Posterior cingulate gyrus (tissue), 11 donors: ENCODE results near the gene ARHGAP6.

Experiments used
- DNase-seq, 10 donors: peaks; one replicate each; pipeline versions ENCODE4 v3.0.0 to v3.0.0-alpha.2; 2020 to 2021; ENCODE audit warnings: mixed read lengths in 3 of 10
- intact Hi-C: fragments of 100-400 bp; cut with DNase I; formaldehyde crosslinking; loops from one replicate; pipeline ENCODE4 v1.15.1; 2023

The ARHGAP6 gene

DNA sequence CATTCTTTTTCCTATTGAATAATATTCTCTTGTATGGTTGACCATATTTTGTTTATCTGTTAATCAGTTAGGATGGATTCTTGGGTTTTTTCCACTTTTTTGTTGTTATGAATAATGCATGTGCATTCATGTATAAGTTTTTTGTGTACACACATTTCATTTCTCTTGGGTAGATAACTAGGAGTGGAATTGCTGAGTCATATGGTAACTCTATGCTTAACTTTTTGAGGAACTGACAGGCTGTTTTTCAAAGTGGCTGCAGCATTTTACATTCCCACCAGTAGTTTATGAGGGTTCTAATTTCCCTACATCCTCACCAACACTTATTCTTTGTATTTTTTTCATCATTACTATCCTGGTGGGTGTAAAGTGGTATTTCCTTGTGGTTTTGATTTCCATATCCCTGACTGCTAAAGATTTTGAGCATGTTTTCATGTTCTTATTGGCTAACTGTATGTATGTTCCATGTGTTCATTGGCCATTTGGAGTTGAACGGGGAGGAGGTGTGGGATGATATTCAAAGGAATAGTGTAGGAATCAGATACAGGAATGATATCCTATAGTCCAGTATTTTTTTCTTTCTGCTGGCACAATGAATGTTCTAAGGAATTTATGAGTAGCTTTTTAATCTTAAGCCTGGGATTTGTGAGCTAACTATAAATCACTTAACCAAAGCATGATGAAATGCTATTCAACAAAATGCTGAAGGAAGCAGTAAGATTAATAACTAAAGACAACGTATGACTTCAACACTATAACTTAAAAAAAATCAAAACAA lies 258.2 kb downstream of the ARHGAP6 start:
- intact Hi-C loops = no loop called here
- DNase-seq = no peak

DNA sequence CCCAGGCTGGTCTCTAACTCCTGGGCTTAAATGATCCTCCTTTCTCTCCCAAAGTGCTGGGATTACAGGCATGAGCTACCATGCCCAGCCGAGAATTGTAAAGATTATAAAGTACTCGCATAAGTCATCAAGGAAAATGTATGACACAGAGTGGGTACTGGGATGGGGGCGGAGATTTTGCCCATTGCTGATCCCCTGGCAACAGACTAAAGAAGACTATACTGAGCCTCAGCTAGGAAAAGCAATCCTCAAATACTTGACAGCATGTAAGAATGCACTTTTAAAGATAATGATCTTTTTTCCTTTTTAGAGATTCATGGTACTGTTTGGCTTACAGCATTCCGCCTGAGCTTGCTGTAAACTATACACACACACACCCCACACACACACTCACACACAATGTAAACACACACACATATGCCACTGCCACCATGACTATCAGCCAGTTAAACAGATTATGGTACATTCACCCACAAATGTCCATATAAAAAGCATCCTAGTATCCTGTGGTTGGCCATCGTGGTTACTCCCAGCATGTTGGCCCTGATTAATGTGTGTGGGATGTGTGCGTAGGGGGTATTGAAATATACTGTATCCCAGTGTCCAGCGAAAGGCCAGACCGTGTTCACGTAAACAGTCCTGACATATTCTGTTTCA lies 259.5 kb downstream of the ARHGAP6 start:
- DNase-seq = no peak
- intact Hi-C loops = no loop called here

DNA sequence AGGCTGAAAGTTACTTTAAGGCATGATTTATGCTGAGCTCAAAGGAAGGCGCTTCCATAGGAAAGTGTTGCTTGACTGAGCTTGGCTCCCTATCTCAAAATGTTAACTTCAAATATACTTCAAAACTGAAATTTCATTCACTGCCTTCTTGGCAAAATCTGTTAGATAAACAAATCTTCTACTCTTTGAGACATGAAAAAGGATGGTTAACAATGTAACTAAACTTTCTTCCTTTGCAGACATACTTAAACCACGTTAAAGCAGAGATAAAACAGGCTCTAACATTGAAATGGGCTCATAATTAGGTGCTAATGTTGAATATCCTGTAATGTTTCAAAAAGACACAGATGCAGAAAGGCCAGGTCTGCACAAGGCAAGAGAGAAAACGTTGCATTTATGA lies 262.1 kb downstream of the ARHGAP6 start:
- intact Hi-C loops = no loop called here
- no peak for DNase-seq

DNA sequence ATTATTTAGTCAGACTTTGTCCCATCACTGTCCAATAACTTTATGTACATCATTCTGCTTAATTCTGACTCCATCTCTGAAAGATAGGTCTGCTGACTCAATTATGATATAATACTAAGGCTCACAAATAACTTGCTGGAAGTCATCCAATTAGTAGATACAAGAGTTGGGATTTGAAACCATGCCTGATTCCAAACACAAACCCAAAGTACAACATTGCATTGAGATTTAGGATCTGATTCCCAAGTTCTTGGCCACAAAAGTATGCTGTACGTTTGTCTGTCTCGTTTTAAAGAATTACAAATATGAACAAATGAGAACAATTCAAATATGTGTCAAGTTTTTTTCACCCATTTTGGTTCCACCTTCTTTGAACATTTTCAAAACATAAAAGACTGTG lies 263.8 kb downstream of the ARHGAP6 start:
- intact Hi-C loops = no loop called here
- DNase-seq = no peak

DNA sequence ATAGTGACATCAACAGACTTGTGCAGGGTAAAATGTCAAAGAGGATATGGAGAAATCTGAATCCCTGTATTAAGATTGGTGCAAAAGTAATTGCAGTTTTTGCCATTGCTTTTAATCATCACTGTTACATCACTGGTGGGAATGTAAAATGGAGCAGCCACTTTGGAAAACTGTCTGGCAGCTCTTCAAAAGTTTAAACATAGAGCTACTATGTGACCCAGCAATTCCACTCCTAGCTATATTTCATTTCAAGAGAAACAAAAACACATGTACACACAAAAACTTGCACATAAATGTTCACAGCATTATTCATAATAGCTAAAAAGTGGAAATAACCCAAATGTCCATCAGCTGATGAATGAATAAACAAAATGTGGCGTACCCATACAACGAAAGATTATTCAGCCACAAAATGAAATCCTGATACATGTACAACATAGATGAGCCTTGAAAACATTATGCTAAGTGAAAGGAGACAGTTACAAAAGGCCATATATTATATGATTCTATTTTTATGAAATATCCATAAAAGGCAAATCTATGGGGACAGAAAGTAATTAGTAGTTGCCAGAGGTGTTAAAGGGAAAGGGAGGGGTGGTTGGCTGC lies 266.1 kb downstream of the ARHGAP6 start:
- intact Hi-C loops = no loop called here
- no peak for DNase-seq

DNA sequence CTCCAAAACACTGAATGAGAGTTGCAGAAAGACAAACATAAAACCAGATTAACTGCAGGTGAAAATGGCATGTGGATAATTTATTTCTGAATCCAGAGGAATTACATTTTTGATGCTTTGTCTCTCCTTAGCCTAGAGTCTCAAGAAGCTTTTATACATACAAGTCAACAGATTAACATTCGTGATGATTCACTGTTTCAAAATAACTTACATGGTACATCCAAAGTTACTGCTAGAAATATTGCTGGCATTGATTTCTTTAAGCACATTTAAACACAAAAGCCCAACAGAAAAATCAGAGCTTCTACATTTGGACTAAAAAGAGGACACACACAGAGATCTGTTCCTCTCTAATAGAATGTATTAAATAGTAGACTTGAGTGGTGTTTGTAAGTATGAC lies 266.9 kb downstream of the ARHGAP6 start:
- intact Hi-C loops = no loop called here
- no peak for DNase-seq

DNA sequence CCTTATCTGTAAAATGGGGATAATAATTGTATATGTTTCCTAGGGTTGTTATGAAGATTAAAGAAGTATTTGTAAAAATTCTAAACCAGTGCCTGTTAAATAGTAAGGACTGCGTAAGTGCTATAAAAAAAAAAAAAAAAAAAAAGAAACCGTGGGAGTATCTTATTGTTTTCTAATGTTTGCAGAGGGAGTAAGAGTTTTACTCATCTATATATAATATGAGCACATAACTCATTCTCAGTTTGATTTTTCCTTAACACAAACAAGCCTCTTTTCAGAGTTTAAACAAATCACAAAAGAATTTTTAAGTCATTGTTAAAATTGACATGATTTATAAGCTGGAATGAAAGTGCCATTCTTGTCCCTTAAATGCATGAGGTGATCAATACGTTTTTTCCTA lies 267.6 kb downstream of the ARHGAP6 start:
- DNase-seq = no peak
- intact Hi-C loops = no loop called here

DNA sequence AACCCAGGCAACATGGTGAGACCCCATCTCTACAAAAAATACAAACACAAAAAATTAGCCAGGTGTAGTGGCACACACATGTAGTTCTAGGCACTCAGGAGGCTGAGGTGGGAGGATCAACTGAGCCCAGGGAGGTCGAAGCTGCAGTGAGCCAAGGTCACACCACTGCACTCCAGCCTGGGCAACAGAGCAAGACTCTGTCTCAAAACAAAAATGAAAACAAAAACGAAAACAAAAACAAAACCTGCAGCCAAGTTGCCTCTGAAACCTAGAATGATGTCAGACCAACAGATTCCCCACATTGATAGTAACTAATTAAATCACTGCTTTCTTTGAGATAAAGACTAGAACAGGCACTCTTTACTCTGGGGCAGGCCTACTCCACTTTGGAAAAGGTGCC lies 268.0 kb downstream of the ARHGAP6 start:
- intact Hi-C loops = no loop called here
- no peak for DNase-seq

DNA sequence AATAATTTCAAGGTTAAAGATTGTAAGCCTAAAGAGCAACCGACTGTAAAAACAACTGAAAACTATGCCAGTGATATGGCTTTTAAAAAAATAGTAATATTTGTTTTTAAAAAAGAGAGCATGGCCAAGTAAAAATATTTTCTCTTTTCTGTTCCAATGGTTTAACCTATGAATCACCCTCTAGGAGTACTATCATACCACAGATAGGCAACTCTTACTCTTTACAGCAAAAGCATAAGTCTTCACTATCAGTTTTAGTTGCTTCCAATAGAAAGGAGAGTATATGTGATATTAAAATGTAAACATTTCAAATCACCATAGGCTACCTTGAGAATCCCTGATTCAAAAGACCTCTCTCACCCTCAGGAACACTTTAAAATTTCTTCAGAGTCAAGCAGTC lies 269.9 kb downstream of the ARHGAP6 start:
- DNase-seq = no peak
- intact Hi-C loops = no loop called here

DNA sequence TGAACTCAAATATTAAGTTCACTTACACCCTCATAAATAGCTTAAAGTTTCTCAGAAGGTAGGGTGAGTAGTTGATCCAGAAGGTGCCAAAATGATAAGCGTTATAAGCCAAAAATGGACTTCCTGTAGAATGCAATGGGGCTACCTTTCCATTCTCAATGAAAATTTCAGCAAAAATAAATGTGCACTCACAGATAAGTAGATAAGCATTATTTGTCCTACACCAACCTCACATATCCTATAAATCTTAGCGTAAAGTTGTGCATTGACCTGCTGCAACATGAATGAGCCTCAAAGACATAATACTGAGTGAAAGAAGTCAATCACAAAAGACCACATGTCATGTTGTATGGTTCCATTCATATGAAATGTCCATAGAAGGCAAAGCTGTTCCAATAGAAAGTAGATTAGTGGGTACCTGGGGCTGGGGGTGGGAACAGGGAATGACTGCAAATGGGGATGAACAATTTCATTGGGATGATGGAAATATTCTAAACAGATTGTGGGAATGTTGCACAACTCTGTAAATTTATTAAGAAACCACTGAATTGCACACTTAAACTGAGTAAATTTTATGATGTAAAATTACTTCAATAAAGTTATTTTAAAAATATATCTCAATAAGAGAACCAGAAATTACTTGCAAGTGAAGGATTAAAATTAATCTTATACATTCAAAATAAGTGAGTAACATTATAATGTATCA lies 271.6 kb downstream of the ARHGAP6 start:
- intact Hi-C loops = no loop called here
- no peak for DNase-seq

DNA sequence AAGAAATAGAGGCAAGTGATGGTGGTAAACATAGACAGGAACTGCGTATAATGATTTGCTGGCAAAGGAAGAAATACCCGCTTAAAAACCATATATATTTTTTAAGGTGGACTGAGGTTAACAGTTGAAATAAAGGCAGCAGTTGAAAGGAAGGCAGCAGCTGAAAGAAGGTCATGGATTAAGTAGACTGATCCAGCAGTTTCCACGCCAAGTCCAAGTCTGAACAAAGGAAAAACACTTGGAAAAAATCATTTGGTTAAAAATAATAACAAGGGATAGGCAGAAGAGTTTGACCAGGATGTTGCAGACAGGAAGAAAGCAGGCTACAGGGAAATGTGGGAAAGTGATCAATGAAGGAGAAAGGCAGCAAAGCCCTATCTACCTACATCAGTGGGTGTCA lies 278.9 kb downstream of the ARHGAP6 start:
- no peak for DNase-seq
- intact Hi-C loops = loop anchor here (10.0 kb wide), 1 partner anchor 242 kb away; no protein-coding TSS in a partner anchor

DNA sequence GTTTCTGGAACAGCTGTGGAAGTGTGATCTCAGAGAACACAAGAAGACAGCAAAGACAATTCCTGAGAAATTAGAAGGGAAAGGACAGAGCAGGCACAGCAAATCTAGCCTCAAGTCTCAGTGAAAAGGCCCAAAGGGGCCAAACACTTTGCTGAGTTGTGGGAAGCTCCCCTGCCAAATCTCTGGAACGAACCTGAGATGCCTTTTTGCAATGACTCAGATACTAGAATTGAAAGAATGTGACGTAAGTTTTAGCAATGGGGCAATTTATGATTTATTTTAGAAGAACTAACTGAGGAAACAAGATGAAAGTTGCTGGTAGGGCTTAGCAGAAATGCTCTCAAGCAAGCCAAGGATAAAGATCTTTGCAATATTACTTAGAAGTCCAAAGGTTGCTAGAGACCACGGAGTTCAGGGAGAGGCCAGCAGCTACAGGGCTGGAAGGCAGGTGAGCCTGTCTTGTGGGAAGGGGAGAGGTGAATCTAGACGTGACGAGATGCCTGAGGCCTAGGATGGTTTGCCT lies 279.7 kb downstream of the ARHGAP6 start:
- intact Hi-C loops = loop anchor here (10.0 kb wide), 1 partner anchor 241 kb away; no protein-coding TSS in a partner anchor
- peak in 1 of 10 donors; percentile 8 for DNase-seq

DNA sequence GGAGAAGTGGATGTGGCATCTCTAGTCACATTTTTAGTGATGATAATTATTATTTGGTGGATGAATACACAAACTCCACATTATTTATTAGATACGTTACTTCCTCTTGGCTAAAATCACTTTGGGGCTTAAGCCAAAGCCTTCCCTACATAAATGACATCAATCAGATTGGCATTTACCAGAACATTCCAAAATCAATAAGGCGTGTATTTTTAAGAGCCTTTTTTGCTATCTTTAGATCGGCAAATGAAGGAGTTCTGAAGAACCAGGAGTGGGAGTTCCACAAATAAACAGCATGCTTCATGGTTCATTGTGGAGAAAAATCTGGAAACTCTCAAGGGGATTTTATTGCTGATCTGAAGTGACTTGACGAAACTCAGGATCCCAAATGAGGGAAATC lies 282.8 kb downstream of the ARHGAP6 start:
- DNase-seq = no peak
- intact Hi-C loops = loop anchor here (10.0 kb wide), 1 partner anchor 238 kb away; no protein-coding TSS in a partner anchor

DNA sequence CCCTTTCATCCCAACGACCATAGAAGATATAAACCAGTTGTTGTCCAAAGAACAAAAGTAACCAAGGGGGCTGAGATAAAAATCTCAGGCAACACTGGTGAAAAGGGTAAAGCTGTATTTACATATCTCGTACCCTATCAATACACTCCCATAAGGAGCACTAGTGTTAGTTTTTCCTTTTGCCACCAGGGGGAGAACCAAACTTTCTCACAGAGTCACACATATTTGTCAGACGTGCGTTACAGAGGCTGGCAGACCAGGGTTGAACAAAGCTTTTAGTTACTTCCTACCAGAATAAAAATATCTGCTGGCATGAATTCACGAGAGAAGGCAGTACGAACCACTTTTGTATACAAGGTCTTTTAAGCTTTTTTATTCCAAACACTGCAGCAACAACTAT lies 284.3 kb downstream of the ARHGAP6 start:
- DNase-seq = no peak
- intact Hi-C loops = loop anchor here (10.0 kb wide), 1 partner anchor 237 kb away; no protein-coding TSS in a partner anchor

DNA sequence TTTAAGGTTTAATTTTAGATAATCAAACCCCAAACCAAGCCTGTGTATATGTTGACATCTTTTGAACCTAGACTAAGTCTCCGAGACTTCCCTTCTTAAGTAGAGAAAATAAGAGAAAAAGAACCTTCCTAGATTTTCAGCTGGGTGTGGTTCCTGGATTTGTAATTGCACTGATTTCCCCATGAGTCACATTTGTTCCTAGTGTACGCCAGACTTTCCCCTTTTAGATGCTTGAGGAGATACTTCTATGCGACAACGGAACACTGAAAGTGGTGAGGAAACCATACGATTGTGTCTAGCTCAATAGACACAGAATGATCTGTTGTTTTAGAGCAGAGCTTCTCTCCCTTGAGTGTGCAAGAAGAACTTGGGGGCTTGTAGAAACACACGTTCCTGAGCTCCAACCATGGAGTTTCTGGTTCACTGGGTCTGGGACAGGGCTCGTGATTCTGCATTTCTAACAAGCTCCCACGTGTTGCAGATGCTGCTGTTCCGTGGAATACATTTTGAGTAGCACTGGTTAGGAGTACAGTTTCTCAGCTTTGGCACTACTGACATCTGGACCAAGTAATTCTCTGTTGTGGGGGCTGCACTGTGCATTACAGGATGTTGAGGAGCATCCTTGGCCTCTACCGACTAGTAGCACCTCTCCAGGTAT lies 285.4 kb downstream of the ARHGAP6 start:
- intact Hi-C loops = loop anchor here (10.0 kb wide), 1 partner anchor 236 kb away; no protein-coding TSS in a partner anchor

DNA sequence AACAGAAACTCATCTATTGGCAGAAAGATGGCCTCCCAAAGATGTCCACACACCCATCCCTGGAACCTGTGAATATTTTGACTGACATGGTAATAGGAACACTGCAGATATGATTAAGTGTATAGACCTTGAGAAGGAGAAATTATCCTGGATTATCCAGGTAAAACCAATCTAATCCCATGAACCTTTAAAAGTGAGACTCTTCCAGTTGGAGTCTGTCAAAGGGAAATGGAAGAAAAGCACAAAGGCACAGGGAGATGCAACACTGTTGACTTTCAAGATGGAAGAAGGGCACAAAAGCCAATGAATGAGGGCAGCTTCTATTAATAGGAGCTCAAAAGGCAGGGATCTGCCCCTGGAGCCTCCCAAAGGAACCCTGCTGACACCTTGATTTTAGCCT lies 289.6 kb downstream of the ARHGAP6 start:
- intact Hi-C loops = no loop called here

More for the DNA sequence above, 285.4 kb downstream of the ARHGAP6 start:
- DNase-seq = no peak

DNA sequence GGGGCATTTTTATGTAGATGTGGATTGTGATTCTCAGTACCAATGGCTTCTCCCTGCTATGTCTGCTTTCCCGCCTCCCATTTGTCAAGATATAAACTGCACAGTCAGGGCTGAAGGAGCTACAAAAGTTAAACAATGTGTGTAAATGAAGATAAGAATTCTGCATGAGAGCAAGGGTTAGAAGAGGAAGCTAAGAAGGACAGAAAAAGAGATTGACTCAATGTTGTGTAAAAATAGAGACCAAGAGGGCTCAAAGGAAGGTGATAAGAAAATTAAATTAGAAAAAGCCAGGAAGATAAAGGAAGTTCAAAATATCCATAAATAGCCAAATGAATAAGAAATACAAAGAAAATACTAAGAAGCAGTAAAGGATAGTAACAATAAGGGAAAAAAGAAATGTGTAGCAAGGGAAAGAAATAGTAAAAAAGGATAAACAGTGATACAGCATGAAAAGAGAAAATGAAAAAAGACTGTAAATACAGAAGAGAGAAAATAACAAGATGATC lies 290.1 kb downstream of the ARHGAP6 start:
- intact Hi-C loops = no loop called here
- DNase-seq = no peak

More for the DNA sequence above, 289.6 kb downstream of the ARHGAP6 start:
- DNase-seq = no peak

DNA sequence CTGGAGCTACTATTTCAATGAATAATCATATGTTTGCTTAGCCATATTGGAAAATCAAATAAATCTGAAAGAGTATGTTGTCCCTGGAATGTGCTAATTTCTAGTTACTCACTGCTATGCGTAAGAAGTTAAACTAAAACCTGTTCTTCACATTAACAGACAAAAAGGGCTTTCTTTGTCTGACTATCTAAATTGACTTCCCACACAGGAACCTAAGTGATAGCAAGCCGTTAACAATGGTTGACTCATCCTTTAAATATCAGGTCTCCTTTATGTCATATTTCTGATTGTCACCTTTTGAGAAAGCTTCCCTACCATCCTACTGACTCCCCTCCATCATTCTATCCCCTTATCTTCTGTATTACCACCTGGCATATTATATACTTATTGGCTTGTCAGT lies 291.1 kb downstream of the ARHGAP6 start:
- intact Hi-C loops = no loop called here
- no peak for DNase-seq

DNA sequence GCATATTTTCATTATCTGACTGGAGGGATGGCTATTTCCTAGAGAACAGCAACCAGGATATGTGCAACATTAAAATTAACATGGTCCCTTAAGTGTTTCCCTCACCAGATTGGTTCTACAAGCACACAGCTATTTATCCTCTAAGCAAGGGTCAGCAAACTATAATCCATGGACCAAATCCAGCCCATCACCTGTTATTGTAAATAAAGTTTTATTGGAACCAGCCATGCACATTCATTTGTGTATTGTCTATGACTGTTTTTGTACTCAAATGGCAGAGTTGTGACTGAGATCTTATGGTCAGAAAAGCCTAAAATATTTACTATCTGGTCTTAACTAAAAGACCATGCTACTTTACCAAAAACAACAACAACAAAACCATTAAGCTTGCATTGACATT lies 294.6 kb downstream of the ARHGAP6 start:
- DNase-seq = no peak
- intact Hi-C loops = no loop called here
